IMR-90 (cell line): ENCODE results near the gene CDRT15.

Source experiments
- CEBPB ChIP-seq: IDR thresholded peaks from 2 replicates; pipeline ENCODE4 v1.6.1; 2012; ENCODE audit warnings: low read depth, low read length, improper control_type of control experiment
- CHD1 ChIP-seq: IDR thresholded peaks from 2 replicates; pipeline ENCODE4 v1.6.1; 2012; ENCODE audit warnings: low read depth, low read length, improper control_type of control experiment
- CTCF ChIP-seq: conservative IDR thresholded peaks from 2 replicates; pipeline ENCODE4 v1.5.1; 2012; ENCODE audit warnings: mild to moderate bottlenecking, low read depth, low read length, improper control_type of control experiment
- ELK1 ChIP-seq: fragments of 150-350 bp; IDR thresholded peaks from 2 replicates; pipeline ENCODE4 v1.6.1; 2016; ENCODE audit warnings: low read depth, mild to moderate bottlenecking, low read length, moderate library complexity, borderline replicate concordance
- FOS ChIP-seq: fragments of 150-350 bp; IDR thresholded peaks from 2 replicates; pipeline ENCODE4 v1.6.1; 2016; ENCODE audit warnings: low read depth, low read length
- MAZ ChIP-seq: IDR thresholded peaks from 2 replicates; pipeline ENCODE4 v1.6.1; 2012; ENCODE audit warnings: low read depth, mild to moderate bottlenecking, low read length, improper control_type of control experiment, moderate library complexity, borderline replicate concordance
- MXI1 ChIP-seq: IDR thresholded peaks from 2 replicates; pipeline ENCODE4 v1.6.1; 2012; ENCODE audit warnings: low read depth, mild to moderate bottlenecking, low read length, moderate library complexity, borderline replicate concordance
- POLR2A ChIP-seq: IDR thresholded peaks from 2 replicates; pipeline ENCODE4 v1.6.1; 2012; ENCODE audit warnings: mild to moderate bottlenecking, low read depth, low read length
- RAD21 ChIP-seq: IDR thresholded peaks from 2 replicates; pipeline ENCODE4 v1.6.1; 2012; ENCODE audit warnings: low read length, improper control_type of control experiment
- RFX5 ChIP-seq: IDR thresholded peaks from 2 replicates; pipeline ENCODE4 v1.8.0; 2012; ENCODE audit warnings: low read depth, mild to moderate bottlenecking, low read length, moderate library complexity
- SMC3 ChIP-seq: fragments of 150-350 bp; IDR thresholded peaks from 2 replicates; pipeline ENCODE4 v1.6.1; 2016; ENCODE audit warnings: low read depth, mild to moderate bottlenecking, antibody characterized with exemption, low read length, moderate library complexity
- USF2 ChIP-seq: fragments of 150-350 bp; IDR thresholded peaks from 2 replicates; pipeline ENCODE4 v1.6.1; 2017; ENCODE audit warnings: mild to moderate bottlenecking, antibody characterized with exemption, low read length, low read depth

- TF ChIP-seq CTCF (no peak), RAD21 (no peak), POLR2A (no peak), CEBPB (no peak), SMC3 (no peak), RFX5 (no peak), CHD1 (no peak), MAZ (no peak), FOS (no peak), MXI1 (no peak), USF2 (no peak), ELK1 (no peak)
Measured at GRCh38 chr17:14206891-14207290, 29.8 kb downstream of the CDRT15 start.
